Measurements from ENCODE around the gene MFSD11.
"Not testable (repeated sequence)": the region's sequence is repeated elsewhere in the genome, so short reads cannot be mapped to it uniquely, and the experiment has no call there.

MFSD11 gene

DNA sequence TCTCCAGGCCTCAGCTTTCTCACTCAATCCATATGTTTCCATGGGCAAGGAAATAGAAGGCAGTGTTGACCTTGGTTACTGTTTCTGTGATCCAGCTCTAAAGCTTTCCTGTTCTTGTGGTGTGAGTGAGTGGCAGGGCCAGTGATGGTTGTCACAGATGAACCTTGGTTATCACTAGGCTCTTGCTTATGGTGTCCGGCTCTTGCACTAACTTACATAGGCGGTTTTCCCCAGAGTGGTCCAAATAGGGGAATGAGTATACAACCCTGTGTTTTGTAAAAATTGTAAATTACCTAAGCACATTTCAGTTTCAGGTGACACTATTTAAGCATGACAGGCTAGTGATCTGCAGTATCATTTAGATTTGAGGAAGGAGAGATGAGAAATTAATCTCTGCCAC, 6.8 kb downstream of the MFSD11 start:
- Histone ChIP-seq H3K9ac (ENCODE audit: low read depth, low read length, poor library complexity) (no peak overlapping the region), H3K4ac (ENCODE audit: low read length) (no peak overlapping the region), H4K8ac (ENCODE audit: low read depth, low read length) (no peak overlapping the region), H2BK120ac (ENCODE audit: low read depth, low read length) (no peak overlapping the region), H2AFZ (ENCODE audit: low read length) (no peak overlapping the region), H3K27me3 (ENCODE audit: control insufficient read depth in 3 of 3, insufficient read depth in 3 of 3, low read depth in 1 of 3, low read length in 3 of 3) (no peaks in the 10 kb centered on the region), H3K18ac (ENCODE audit: low read length) (no peak overlapping the region), H3K27ac (replicated peaks; ENCODE audit: low read length) (no peak overlapping the region), H2BK12ac (ENCODE audit: low read length) (no peak overlapping the region), H2AK5ac (ENCODE audit: low read depth, low read length) (no peak overlapping the region), H2BK5ac (ENCODE audit: low read length) (no peak overlapping the region), H3K79me1 (ENCODE audit: low read depth, low read length) (no peaks in the 10 kb centered on the region), H3K4me2 (ENCODE audit: insufficient read depth, low read length, poor library complexity, severe bottlenecking) (no peak overlapping the region), H3K23ac (ENCODE audit: low read depth, low read length, poor library complexity) (no peak overlapping the region), H3K4me1 (ENCODE audit: control insufficient read depth in 2 of 2, insufficient read depth in 1 of 2, low read depth in 1 of 2, low read length in 2 of 2) (peaks cover 0 to 4% of the 10 kb centered on the region in 2 donors), H2BK15ac (ENCODE audit: low read length) (no peak overlapping the region), H3K4me3 (ENCODE audit: low read length in 2 of 2) (no peak overlapping the region), H3K9me3 (replicated peaks in 1 of 2; ENCODE audit: control insufficient read depth in 2 of 2, insufficient read depth in 1 of 2, low read depth in 1 of 2, low read length in 2 of 2) (peaks cover 0 to 8% of the 10 kb centered on the region in 2 donors), H4K91ac (ENCODE audit: low read depth, low read length, poor library complexity) (no peak overlapping the region), H3K14ac (ENCODE audit: low read length) (no peak overlapping the region), H3K36me3 (replicated peaks in 1 of 2; ENCODE audit: control insufficient read depth in 2 of 2, insufficient read depth in 2 of 2, low read length in 2 of 2) (peaks cover 11 to 59% of the 10 kb centered on the region in 2 donors)
- no peak for DNase-seq (ENCODE audit: low spot score)
- WGBS, 2 donors (ENCODE audit: extremely low coverage in 2 of 2, insufficient read length in 2 of 2, insufficient replicate concordance in 1 of 2): no CpG with 5 or more reads among the region's 2 CpGs

DNA sequence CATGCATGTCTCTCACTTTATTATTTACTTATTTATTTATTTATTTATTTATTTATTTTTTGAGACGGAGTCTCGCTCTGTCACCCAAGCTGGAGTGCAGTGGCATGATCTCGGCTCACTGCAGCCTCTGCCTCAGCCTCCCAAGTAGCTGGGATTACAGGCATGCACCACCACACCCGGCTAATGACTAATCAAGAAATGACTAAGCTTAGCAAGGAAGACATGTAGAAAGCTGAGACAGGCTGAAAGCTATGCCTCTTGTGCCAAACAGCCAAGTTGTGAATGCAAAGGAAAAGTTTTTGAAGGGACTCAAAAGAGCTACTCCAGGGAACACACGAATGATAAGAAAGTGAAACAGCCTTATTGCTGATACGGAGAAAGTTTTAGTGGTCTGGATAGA, 7.9 kb downstream of the MFSD11 start:
- peaks cover 11 to 57% of the 10 kb centered on the region in 2 donors for H3K36me3 ChIP-seq (replicated peaks in 1 of 2; ENCODE audit: control insufficient read depth in 2 of 2, insufficient read depth in 2 of 2, low read length in 2 of 2)
- DNase-seq (ENCODE audit: low spot score); H3K14ac ChIP-seq (ENCODE audit: low read length); H3K4ac ChIP-seq (ENCODE audit: low read length); H3K4me3 ChIP-seq (ENCODE audit: low read length in 2 of 2); H2BK15ac ChIP-seq (ENCODE audit: low read length); H2AFZ ChIP-seq (ENCODE audit: low read length); H3K27ac ChIP-seq (replicated peaks; ENCODE audit: low read length); H3K9ac ChIP-seq (ENCODE audit: low read depth, low read length, poor library complexity); H3K27me3 ChIP-seq (ENCODE audit: control insufficient read depth in 3 of 3, insufficient read depth in 3 of 3, low read depth in 1 of 3, low read length in 3 of 3); H3K4me1 ChIP-seq (ENCODE audit: control insufficient read depth in 2 of 2, insufficient read depth in 1 of 2, low read depth in 1 of 2, low read length in 2 of 2); H2AK5ac ChIP-seq (ENCODE audit: low read depth, low read length); H3K79me1 ChIP-seq (ENCODE audit: low read depth, low read length); H3K23ac ChIP-seq (ENCODE audit: low read depth, low read length, poor library complexity); H3K4me2 ChIP-seq (ENCODE audit: insufficient read depth, low read length, poor library complexity, severe bottlenecking); H2BK5ac ChIP-seq (ENCODE audit: low read length); H3K9me3 ChIP-seq (replicated peaks in 1 of 2; ENCODE audit: control insufficient read depth in 2 of 2, insufficient read depth in 1 of 2, low read depth in 1 of 2, low read length in 2 of 2); H4K8ac ChIP-seq (ENCODE audit: low read depth, low read length); H2BK120ac ChIP-seq (ENCODE audit: low read depth, low read length); H3K18ac ChIP-seq (ENCODE audit: low read length); H4K91ac ChIP-seq (ENCODE audit: low read depth, low read length, poor library complexity); H2BK12ac ChIP-seq (ENCODE audit: low read length): not testable (repeated sequence)
- WGBS, 2 donors (ENCODE audit: extremely low coverage in 2 of 2, insufficient read length in 2 of 2, insufficient replicate concordance in 1 of 2): no CpG with 5 or more reads among the region's 6 CpGs

DNA sequence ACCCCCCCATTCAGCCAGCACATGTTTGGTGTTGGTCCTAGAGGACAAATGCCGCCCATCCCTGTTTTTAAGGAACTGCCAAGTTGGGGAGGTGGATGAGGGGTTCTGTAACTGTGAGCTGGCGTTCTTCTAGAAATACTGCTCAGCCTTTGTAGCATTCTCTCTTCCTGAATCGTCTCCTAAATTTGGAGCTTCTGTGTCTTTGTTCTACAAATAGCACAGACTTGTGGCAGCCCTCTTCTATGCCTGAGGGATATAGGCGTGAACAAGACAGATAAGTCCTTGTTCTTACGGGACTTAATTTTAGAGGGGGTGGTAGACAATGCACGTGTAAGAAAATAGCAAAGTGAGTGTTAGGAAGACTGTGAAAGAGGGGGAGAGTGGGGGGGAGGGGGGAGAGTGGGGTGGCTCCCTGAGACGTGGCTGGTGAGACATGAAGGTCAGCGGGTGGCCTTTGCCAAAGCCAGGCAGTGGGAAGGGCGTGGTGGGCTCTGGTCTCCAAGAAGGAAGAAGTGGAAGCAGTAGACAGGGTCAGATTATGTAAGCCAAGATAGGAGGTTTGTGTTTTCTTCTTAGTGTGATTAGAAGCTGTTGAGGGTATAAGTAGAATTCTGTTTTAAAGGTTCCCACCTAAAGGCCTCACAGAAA, 9.9 kb downstream of the MFSD11 start:
- Histone ChIP-seq H2BK12ac (ENCODE audit: low read length) (no peak overlapping the region), H4K91ac (ENCODE audit: low read depth, low read length, poor library complexity) (no peak overlapping the region), H3K4ac (ENCODE audit: low read length) (no peak overlapping the region), H2AFZ (ENCODE audit: low read length) (no peak overlapping the region), H3K27ac (replicated peaks; ENCODE audit: low read length) (no peak overlapping the region), H2BK120ac (ENCODE audit: low read depth, low read length) (no peak overlapping the region), H3K4me3 (ENCODE audit: low read length in 2 of 2) (no peak overlapping the region), H3K36me3 (replicated peaks in 1 of 2; ENCODE audit: control insufficient read depth in 2 of 2, insufficient read depth in 2 of 2, low read length in 2 of 2) (peaks cover 11 to 50% of the 10 kb centered on the region in 2 donors), H3K4me1 (ENCODE audit: control insufficient read depth in 2 of 2, insufficient read depth in 1 of 2, low read depth in 1 of 2, low read length in 2 of 2) (no peaks in the 10 kb centered on the region), H3K4me2 (ENCODE audit: insufficient read depth, low read length, poor library complexity, severe bottlenecking) (no peak overlapping the region), H4K8ac (ENCODE audit: low read depth, low read length) (no peak overlapping the region), H3K23ac (ENCODE audit: low read depth, low read length, poor library complexity) (no peak overlapping the region), H3K27me3 (ENCODE audit: control insufficient read depth in 3 of 3, insufficient read depth in 3 of 3, low read depth in 1 of 3, low read length in 3 of 3) (no peaks in the 10 kb centered on the region), H3K18ac (ENCODE audit: low read length) (no peak overlapping the region), H3K14ac (ENCODE audit: low read length) (no peak overlapping the region), H2BK15ac (ENCODE audit: low read length) (no peak overlapping the region), H3K79me1 (ENCODE audit: low read depth, low read length) (no peaks in the 10 kb centered on the region), H3K9ac (ENCODE audit: low read depth, low read length, poor library complexity) (no peak overlapping the region), H3K9me3 (replicated peaks in 1 of 2; ENCODE audit: control insufficient read depth in 2 of 2, insufficient read depth in 1 of 2, low read depth in 1 of 2, low read length in 2 of 2) (peaks cover 0 to 8% of the 10 kb centered on the region in 2 donors), H2AK5ac (ENCODE audit: low read depth, low read length) (no peak overlapping the region), H2BK5ac (ENCODE audit: low read length) (no peak overlapping the region)
- no CpG with 5 or more reads among the region's 9 CpGs for WGBS, 2 donors (ENCODE audit: extremely low coverage in 2 of 2, insufficient read length in 2 of 2, insufficient replicate concordance in 1 of 2)
- DNase-seq (ENCODE audit: low spot score): no peak

DNA sequence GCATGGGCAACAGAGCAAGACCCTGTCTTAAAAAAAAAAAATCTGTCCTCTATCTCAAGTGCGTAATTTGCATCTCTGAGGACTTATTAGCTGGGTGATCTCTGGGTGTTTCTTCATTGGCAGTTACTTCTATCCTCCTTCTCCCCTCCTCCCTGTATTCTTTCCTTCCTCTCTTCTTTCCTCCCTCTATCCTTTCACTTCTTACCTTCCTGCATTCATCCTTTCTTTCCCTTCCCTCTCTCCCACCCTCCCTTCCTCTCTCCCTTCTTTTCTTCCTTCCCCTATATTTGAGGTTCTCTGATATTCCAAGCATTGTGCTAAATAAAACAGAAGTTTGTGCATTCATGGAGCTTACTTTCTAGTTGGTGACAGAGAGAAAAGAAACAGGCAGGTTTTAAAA, 10.7 kb downstream of the MFSD11 start:
- no peak overlapping the region for H3K4me3 ChIP-seq (ENCODE audit: low read length in 2 of 2)
- H3K27me3 ChIP-seq (ENCODE audit: control insufficient read depth in 3 of 3, insufficient read depth in 3 of 3, low read depth in 1 of 3, low read length in 3 of 3): no peaks in the 10 kb centered on the region
- H2BK5ac ChIP-seq (ENCODE audit: low read length): no peak overlapping the region
- no peak overlapping the region for H4K91ac ChIP-seq (ENCODE audit: low read depth, low read length, poor library complexity)
- H2AFZ ChIP-seq (ENCODE audit: low read length): no peak overlapping the region
- peaks cover 0 to 8% of the 10 kb centered on the region in 2 donors for H3K9me3 ChIP-seq (replicated peaks in 1 of 2; ENCODE audit: control insufficient read depth in 2 of 2, insufficient read depth in 1 of 2, low read depth in 1 of 2, low read length in 2 of 2)
- no peak for DNase-seq (ENCODE audit: low spot score)
- H2AK5ac ChIP-seq (ENCODE audit: low read depth, low read length): no peak overlapping the region
- H2BK15ac ChIP-seq (ENCODE audit: low read length): no peak overlapping the region
- H2BK120ac ChIP-seq (ENCODE audit: low read depth, low read length): no peak overlapping the region
- H3K14ac ChIP-seq (ENCODE audit: low read length): no peak overlapping the region
- no peak overlapping the region for H3K18ac ChIP-seq (ENCODE audit: low read length)
- no peak overlapping the region for H4K8ac ChIP-seq (ENCODE audit: low read depth, low read length)
- no CpG with 5 or more reads among the region's 1 CpG for WGBS, 2 donors (ENCODE audit: extremely low coverage in 2 of 2, insufficient read length in 2 of 2, insufficient replicate concordance in 1 of 2)
- H3K79me1 ChIP-seq (ENCODE audit: low read depth, low read length): no peaks in the 10 kb centered on the region
- H3K4me2 ChIP-seq (ENCODE audit: insufficient read depth, low read length, poor library complexity, severe bottlenecking): no peak overlapping the region
- no peak overlapping the region for H3K23ac ChIP-seq (ENCODE audit: low read depth, low read length, poor library complexity)
- H3K27ac ChIP-seq (replicated peaks; ENCODE audit: low read length): no peak overlapping the region
- H2BK12ac ChIP-seq (ENCODE audit: low read length): no peak overlapping the region
- no peak overlapping the region for H3K4ac ChIP-seq (ENCODE audit: low read length)
- peaks cover 11 to 43% of the 10 kb centered on the region in 2 donors for H3K36me3 ChIP-seq (replicated peaks in 1 of 2; ENCODE audit: control insufficient read depth in 2 of 2, insufficient read depth in 2 of 2, low read length in 2 of 2)
- no peak overlapping the region for H3K9ac ChIP-seq (ENCODE audit: low read depth, low read length, poor library complexity)
- no peaks in the 10 kb centered on the region for H3K4me1 ChIP-seq (ENCODE audit: control insufficient read depth in 2 of 2, insufficient read depth in 1 of 2, low read depth in 1 of 2, low read length in 2 of 2)
